ENCODE results near the gene LIN37.
"Not testable (repeated sequence)": the region's sequence is repeated elsewhere in the genome, so short reads cannot be mapped to it uniquely, and the experiment has no call there.

Gene LIN37

GRCh38 chr19:35791814-35792279, 43.5 kb downstream of the LIN37 start:
- DNase-seq = no peak

- no peak for DNase-seq
Measured at GRCh38 chr19:35792312-35792711, 43.9 kb downstream of the LIN37 start.

GRCh38 chr19:35792888-35793287, 44.5 kb downstream of the LIN37 start:
- no peak for DNase-seq

- DNase-seq = no peak
Measured at GRCh38 chr19:35793381-35794165, 45.2 kb downstream of the LIN37 start.

GRCh38 chr19:35795564-35795963, 47.2 kb downstream of the LIN37 start:
- DNase-seq = not testable (repeated sequence)

GRCh38 chr19:35796645-35797542, 48.5 kb downstream of the LIN37 start:
- DNase-seq = no peak

GRCh38 chr19:35797663-35798062, 49.3 kb downstream of the LIN37 start:
- no peak for DNase-seq

GRCh38 chr19:35801828-35802227, 53.5 kb downstream of the LIN37 start:
- DNase-seq = no peak

Measured in NCI-H146 (cell line).